ENCODE data around the gene ARHGEF4.
A peak's percentile ranks its signal among the peaks of the same experiment; 100 is the strongest.
"Not testable (repeated sequence)": the region's sequence is repeated elsewhere in the genome, so short reads cannot be mapped to it uniquely, and the experiment has no call there.

Gene ARHGEF4

DNA sequence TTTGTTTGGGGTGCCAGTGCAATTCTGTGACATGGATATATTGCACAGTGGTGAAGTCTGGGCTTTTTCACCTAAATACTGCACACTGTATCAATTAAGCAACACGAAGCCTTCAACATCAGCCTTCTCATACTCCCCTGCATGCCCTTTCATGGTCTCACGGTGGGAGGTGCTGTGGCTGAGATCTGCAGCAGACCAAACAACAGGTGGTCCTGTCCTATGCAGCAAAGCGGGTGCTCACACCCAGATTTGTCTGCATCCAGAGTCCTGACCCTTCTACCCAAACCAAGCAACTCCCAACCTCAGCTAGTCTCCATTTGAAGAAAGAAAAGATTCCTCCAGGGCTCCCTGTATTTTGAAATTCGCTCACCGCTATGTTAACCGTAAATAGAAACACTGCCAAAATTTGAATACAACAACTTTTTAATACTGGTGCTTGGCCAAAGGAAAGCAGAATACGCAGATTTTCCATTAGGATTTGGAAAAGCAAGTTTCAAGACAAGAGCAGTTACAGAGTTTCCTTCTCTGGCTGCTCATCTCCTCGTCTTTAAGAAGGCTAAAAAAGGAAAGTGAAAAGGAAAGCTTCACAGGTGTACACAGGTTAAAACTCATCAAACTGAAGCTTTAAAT is 221.6 kb downstream of the ARHGEF4 start:
- DNase-seq = no peak

DNA sequence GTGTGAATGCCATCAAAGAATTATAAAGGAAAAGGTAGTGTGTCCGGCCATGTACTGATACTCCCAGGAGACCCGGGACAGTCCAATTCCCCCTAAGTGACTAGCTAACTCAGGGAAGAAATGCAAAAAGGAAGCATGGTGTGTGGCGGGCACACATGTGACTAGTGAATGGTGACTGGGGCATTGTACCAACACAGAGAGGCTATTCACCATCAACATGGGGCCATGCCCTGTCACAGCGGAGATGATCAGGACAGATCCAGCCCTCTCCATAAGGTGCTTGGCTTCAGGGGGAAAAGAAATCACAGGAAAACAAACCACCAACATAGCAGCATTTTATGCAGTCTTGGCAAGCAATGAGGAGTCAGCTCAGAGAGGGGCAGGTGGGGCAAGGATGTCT is 222.2 kb downstream of the ARHGEF4 start:
- DNase-seq = no peak

DNA sequence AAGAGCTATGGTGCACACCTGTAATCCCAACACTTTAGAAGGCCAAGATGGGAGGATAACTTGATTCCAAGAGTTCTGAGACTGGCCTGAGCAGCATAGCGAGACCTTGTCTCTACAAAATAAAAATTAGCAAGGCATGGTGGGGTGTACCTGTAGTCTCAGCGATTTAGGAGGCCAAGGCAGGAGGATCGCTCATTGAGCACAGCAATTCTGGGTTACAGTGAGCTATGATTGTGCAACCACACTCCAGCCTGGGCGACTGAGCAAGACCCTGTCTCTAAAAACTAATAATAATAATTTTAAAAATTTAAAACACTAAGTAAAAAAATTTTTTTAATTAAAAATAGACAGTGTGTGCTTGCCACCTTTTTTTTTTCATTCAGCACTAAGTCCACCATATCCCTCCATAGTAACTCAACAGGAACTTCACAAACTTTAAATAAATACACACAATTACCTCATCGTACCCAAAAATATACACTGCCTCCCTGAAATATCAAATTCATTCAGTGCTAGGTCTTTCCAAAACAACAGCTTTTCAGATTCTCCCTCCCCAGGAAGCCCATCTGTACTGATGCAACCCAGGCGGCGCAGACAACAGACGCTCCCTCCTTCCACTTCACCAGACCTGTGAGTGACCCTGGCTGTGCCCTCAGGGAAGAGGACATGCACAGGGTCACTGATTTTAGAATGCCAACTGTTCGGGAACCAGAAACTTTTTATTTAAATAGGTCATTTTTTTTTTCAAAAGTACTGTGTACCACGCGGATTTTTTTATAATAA is 227.0 kb downstream of the ARHGEF4 start:
- no peak for DNase-seq

DNA sequence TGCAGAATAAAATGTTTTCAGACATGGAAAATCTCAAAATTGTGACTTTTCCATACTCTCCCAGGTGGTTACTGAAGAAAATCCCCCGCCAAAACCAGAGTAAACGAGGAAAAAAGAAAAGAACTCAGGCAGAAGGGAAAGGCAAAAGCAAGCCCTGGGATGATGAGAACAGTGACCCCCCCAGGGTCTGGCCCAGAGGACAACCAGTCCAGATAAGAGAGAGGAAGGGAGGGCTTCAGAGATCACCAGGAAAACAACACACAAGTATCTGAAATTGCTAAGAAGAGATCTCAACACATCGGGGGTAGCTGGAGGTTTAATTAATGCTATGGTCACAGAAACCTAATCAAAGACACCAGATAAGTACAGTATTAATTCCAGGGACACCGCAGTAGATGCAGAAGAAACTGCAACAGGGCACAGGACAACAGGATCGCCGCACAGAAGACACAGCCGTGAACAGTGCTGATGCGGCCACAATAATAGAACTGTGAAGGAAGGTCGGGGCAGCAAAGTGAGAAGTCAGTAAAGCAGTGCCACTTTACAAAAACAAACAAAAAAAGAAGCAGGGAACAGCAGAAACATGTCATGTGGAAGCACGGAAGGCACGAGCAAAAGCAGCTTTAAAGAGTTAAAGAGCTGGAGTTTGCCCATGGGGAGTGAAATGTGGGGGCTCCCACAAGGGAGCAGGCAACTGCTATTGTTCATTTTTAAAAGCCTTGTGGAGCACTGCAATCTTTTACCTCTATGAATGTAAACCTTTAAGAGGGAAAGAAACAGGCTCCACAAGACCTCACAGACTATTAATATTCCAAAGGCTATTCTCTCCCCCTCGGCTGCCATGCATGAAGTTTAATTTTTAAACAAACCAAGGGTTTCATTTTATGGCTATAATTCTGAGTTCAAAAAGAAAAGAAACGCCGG is 228.1 kb downstream of the ARHGEF4 start:
- no peak for DNase-seq

DNA sequence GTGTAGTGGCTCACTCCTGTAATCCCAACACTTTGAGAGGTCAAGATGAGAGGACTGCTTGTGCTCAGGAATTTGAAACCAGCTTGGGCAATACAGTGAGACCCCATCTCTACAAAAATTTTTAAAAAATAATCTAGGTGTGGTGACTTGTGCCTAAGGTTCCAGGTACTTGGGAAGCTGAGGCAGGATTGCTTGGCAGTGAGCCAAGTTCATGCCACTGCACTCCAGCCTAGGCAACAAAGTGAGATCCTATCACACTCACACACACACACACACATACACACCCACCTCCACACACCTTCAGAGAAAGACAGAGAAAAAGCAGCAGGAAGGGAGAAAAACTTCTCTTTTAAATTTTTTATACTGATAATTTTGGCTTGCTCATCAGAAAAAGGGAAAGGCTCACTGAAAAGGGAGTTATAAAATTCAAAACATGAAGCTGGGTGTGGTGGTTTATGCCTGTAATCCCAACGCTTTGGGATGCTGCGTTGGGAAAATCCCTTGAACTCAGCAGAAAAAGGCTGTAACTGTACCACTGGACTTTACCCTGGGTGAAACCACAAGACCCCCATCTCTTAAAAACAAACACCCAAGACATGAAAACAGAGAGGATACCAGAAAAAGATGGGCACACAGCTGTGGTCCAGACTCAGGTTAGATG is 230.9 kb downstream of the ARHGEF4 start:
- DNase-seq = no peak

DNA sequence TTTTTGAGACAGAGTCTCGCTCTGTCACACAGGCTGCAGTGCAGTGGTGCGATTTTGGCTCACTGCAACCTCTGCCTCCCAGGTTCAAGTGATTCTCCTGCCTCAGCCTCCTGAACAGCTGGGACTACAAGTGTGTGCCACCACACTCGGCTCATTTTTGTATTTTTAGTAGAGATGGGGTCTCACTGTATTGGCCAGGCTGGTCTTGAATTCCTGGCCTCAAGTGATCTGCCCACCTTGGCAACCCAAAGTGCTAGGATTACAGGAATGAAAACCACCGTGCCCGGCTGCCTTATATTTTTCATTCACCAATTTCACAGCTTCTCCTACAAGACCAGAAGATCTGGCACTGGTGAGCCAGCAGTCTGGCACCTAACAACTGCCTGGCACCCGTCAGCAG is 231.5 kb downstream of the ARHGEF4 start:
- not testable (repeated sequence) for DNase-seq

DNA sequence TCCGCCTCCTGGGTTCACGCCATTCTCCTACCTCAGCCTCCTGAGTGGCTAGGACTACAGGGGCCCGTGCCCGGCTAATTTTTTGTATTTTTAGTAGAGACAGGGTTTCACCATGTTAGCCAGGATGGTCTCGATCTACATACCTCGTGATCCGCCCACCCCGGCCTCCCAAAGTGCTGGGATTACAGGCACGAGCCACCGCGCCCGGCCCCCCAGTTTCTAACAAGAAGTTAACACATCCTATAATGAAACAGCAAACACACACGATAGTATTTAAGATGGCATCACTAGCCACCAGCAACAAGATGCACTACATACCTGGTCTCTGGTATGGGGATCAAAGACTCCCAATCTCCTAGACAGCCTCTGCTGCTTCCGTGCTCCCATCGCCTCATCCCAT is 238.9 kb downstream of the ARHGEF4 start:
- not testable (repeated sequence) for DNase-seq

DNA sequence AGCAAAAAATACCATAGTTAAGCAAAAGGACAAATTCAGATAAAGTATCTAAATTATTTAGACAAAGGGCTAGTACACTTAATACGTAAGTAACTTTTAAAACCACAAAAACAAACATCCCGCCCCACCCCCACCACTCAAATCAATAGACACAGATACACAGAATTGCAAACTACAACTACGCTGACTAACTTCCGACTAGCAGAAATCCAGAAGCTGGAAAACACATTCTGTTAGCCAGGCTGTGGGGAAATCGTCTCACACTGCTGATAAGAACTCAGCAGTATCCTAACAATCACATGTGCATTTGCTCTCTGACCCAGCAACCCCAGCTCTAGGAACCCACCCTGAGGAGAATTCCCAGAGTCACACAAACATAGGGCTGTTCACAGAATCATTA is 240.0 kb downstream of the ARHGEF4 start:
- DNase-seq = no peak

DNA sequence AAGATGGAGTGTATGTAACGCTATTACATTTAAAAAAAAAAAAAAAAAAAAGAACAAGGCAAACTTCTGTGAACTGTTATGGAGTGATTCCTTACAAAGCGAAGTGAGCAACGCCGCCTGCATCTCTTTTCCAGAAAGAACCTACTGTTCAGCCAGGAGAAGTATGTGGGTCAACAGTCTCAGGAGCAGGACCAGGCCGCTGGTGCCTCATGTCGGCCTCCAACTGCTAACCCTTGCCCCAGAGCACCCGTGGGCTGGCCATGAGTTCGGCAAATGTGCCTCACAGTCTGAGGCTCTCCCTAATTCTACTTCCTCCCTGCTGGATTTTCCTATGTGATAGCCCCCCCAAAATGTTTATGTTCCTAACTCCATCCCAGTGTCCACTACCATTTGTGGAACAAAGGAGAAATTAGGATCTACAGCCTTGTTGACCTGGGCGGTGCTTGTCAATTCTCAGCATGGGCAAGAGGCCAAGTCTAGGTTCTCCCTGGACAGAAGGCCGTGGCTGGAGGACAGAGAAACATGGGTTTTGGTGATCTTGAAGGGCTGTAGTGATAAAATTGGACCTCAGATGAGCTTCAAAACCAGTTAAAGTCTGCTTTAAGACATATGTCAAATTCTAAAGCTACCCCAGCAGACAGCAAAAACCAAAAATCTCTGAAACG is 240.6 kb downstream of the ARHGEF4 start:
- DNase-seq = no peak

DNA sequence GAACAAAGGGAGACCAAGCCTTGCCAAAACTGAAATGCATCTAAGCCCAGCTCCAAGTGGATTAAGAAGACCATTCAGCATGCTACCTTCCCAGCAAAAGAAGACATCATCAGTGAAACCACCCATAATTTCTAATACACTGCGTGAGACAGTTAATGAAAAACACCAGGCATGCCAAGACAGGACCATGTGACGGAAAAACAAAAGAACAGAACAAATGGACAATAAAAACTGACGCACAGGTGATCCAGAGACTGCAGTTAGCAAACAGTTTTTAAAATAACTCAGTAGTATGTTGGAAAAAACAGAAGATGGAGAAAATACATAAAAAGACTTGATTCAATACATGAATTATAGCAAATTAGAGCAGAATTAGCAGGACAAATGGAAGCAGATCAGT is 241.3 kb downstream of the ARHGEF4 start:
- DNase-seq = no peak

DNA sequence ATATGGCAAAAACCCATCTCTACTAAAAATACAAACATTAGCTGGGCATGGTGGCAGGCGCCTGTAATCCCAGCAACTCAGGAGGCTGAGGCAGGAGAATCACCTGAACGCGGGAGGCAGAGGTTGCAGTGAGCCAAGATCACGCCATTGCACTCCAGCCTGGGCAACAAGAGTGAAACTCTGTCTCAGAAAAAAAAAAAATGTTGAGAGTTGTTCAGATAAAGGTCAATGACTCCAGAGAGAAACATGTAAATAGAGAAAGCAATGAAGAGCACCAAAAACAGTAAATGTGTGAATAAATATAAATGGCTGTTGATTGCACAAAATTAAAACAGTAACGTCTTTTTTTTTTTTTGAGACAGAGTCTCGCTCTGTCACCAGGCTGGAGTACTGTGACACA is 243.2 kb downstream of the ARHGEF4 start:
- DNase-seq = not testable (repeated sequence)

DNA sequence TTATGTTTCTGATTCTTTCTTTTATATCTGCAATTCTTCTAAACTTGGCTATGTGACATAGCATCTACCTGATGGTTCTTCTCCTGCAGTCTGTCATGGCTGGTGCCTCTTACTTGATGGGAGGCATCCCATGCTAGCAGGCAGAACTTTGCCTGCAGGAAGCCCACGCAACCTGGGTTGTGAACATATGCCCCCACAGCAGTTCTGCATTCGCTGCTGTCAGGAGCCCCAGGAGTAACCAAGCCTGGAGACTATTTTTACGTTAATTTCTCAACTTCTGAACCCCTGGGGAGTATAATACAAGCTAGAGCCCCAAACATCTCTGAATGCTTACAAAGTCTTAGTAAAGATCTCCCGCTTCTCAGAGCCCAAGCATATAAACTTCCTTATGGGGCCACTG is 244.5 kb downstream of the ARHGEF4 start:
- DNase-seq = no peak

DNA sequence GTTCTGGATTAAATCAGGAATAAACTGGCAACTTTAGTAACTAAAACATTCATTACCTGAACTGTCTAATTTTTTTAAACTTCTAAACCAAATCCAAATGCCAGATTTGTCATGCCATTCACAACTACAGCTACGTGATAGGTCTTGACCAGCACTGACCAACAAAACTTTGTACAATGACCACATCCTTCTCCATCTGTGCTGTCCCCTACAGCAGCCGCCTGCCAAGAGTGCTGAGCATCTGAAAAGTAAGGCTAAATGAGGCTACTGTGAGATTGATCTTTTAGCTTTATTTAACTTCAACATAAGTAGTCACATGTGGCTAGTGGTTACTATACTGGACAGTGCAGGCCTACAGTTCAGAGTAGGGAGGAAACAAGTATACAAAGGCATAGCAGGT is 248.9 kb downstream of the ARHGEF4 start:
- no peak for DNase-seq

DNA sequence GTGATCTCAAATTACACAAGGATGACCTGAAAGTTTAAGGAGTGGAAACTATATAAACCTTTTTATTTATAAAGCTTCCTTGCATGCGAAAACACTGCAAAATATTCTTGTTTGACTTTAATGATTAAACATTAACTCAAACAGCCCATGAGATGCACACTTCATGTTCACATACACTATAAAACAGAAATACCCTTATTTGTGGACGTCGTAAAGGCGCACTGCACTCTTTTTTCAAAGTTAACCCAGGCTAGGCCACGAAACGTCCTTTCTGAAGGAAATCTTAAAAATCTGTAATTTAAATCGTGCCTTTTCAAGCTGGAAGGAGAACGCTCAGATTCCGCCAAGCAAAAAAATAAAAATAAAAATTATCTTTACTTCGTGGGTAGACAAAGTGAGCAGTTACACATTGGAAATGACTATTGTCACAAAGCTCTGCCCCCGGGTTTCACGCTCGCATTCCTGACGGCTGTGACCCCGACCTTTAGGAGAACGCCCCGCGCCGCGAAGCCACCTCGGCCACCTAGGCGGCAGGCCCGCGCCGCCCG is 255.8 kb downstream of the ARHGEF4 start:
- peak in 1 of 2 experiments; percentile 48 for DNase-seq

DNA sequence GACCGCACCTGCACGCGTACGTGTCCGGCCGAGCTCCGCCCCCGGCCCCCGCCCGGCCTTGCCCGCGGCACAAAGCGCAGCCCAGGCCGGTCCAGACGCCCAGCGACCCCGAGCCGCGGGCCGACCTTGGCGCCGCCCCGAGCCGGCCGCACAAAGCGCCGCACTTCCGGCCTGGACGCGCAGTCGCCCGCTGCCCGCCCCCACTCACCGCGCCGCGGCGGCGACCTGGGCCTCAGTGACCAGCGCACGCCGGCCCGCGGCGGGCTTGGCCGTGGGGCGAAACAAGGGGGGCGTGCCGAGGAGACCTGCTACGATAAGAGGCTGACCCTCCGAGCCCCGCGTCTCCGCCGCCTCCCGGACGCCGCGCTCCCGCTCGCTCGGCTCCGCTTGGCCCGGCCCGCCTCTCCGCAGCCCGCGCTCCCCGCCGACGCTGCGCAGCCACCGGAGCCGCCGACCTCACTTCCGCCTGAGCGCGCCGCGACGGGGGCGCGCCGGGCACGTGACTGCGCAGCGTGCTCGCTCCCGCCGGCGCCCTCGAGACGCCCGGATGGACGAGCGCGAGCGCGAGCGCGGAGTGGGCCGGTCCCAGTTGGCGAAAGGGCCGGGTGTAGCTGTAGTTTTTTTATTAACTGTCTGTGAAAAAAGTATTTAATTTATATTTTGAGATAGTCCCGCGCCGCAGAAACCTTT is 256.4 kb downstream of the ARHGEF4 start, which contains the start of gene FAM168B:
Gene FAM168B, minus strand, starts transcription at position 455 of the 690 bp plus-strand sequence. CDS start 10,814 bp downstream, outside the sequence.
- peak; percentile 82 to 86 for DNase-seq

DNA sequence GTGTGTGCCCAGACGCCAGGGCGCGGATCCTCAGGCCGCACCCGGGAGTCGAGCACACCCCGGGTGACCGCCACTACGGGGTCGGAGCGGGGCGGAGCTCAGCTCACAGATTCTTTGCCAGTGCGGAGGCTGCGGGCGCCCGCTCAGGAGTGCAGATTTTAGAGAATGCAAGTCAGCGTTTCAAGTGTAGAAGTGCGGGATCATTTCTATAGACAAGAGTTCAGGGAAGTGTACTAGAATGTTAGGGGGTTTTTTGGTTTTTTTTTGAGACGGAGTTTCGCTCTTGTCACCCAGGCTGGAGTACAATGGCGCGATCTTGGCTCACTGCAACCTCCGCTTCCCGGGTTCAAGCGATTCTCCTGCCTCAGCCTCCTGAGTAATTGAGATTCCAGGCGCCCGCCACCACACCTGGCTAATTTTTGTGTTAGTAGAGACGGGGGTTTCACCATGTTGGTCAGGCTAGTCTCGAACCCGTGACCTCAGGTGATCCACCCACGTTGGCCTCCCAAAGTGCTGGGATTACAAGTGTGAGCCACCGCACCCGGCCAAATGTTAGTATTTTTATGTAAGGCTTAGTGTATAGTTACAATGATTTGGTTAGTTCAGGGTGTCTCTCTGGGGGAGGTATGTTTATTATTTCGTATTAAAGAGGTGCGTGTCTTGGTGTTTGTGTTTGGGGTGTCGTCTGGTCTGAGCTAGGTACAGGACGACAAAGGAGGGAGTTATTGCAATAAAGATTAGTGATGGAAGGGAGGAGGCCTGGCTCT is 257.2 kb downstream of the ARHGEF4 start:
- peak; percentile 48 to 49 for DNase-seq

DNA sequence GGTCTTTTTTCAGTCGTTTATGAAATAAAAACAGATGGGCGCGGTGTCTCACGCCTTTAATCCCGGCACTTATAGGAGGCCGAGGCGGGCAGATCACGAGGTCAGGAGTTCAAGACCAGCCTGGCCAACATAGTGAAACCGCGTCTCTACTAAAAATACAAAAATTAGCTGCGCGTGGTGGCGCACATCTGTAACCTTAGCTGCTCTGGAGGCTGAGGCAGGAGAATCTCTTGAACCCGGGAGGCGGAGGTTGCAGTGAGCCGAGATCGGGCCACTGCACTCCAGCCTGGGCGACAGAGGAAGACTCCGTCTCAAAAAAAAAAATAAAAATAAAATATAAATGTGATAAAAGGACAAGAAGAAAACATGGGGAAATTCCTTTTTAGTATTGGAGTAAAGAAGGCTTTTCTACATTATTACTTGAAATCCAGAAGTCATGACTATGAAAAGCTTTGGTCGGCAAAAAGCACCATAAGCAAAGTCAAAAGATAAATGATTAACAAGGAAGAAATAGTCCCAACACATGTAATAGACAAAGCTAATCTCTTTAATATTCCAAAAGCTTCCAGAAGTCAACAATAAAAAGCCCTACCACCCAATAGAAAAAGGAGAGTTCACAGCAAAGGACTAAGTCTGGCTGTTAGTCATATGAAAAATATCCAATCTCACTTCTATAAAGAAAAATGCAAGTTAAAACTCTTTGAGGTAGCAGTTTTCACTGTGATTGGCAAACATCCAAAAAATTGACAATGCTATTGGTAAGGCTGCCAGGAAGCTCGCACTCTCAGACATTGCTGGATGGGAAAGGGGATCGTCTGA is 258.0 kb downstream of the ARHGEF4 start:
- no peak for DNase-seq

Data from activated CD4-positive, alpha-beta T cell treated with anti-CD3 and anti-CD28 coated beads, Interleukin-2, amount 50 U/mL, for 48 hours (primary cell).